GM18867 (cell line): ENCODE data around the gene SPDYE3.
"Not testable (repeated sequence)": the region's sequence is repeated elsewhere in the genome, so short reads cannot be mapped to it uniquely, and the experiment has no call there.

ENCODE experiments used
- ATAC-seq: cut with Tn5 transposase; IDR thresholded peaks from one replicate; pipeline ENCODE4 v1.9.1; 2021; ENCODE audit warnings: mild to moderate bottlenecking, moderate library complexity; ENCODE audit not compliant: unreplicated experiment

The SPDYE3 gene

GRCh38 chr7:100307402-100307801 lies at the start of gene SPDYE3:
TSS of gene SPDYE3 (plus strand) at chr7:100307702. CDS start at chr7:100307886, 184 bp downstream.
- ATAC-seq: not testable (repeated sequence)

DNA sequence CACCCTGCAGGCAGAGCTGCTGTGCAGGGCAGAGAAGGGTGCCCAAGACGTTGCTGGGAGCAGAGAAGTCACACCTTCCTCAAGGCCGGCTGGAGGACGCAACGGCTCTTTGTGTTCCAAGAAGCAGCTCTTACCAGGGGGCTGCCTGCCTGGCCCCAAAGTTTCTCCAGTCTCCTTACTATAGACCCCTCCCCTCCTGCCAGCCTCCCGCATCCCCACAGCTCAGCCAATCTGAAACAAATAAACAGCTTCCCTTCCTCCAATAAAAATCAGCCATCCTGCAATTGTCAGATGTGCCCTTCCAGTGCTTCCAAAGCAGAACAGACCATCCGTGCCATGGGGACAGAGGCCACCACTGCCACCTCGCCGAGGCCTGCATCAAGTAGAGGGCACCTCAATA lies 47.5 kb upstream of the SPDYE3 start:
- ATAC-seq: not testable (repeated sequence)

DNA sequence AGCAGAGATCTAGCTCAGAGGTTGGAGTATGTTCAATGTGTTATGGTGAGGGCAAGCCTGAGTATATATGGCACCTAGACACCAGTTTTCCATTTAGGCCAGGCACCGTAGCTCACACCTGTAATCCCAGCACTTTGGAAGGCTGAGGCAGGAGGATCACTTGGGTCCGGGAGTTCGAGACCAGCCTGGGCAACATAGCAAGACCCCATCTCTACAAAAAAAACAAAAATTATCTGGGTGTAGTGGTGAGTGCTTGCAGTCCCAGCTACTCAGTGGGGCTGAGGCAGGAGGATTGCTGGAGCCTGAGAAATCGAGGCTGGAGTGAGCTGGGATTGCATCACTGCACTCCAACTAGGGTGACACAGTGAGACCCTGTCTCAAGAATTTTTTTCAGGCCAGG lies 44.6 kb upstream of the SPDYE3 start:
- not testable (repeated sequence) for ATAC-seq

- ATAC-seq: not testable (repeated sequence)
These were observed 43.3 kb upstream of the SPDYE3 start for GRCh38 chr7:100264223-100264622.

- not testable (repeated sequence) for ATAC-seq
These were observed 42.8 kb upstream of the SPDYE3 start for GRCh38 chr7:100264669-100265165.

DNA sequence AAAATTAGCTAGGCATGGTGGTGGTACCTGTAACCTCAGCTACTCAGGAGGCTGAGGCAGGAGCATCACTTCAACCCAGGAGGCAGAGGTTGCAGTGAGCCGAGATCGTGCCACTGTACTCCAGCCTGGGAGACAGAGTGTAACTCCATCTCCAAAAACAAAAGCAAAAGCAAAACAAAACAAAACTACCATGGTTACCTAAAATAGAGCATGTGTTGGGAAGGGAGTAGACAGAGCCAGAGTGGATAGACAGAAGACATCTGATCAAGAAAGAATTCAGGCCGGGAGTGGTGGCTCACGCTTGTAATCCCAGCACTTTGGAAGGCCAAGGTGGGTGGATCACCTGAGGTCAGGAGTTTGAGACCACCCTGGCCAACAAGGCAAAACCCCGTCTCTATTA lies 41.7 kb upstream of the SPDYE3 start:
- not testable (repeated sequence) for ATAC-seq

DNA sequence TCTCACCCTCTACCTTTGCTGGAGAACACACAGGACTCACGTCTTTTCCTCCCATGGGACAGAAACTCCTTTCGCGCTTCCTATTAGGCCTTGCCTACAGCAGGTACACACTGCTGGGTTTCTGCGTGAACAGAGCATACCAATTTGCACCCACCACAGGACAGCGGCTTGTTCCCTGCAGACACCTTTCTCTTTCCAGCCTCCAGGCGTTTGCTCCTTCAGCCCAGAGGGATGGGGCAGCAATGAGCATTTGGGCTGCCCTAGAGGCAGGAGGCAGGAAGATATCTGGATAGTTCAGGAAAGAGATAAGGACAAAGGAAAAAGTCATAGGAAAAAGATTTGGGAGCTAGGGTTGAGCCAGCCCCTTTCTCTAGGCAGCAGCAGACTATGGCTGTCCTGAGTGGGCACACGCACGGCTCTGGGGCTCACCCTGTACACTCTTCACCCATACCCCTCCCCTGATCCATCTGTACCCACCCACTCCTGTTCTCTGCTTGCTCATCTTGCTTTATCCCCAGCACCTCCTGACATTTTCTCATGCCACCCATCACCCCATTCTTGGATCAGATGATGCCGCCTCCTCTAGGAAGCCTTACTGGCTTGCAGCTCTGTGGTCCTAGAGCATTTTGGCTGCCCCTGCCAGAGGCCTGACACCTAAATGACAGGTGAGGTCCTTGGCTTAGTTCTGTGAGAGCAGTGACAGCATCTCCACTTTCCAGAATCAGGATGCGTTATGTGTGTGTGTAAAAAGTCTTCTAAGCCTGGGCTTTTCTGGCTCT lies 40.7 kb upstream of the SPDYE3 start:
- ATAC-seq: no peak

DNA sequence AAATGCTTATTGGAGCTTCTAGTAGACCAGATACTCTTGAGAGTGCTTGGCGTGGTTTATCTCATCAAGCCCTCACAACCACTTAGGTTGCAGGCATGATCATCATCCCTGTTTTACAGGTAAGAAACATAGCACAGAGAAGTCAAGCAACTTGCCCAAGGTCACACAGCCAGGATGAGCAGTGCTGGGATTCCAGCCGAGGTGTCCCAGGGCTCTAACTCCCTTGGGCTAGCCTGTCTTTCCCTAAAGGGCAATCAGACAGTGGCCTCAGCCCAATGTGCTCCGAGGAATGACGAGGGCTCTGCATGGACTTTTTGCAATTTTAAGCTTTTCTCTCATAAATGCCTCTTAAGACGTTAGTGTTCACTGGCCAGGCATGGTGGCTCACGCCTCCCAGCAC lies 39.9 kb upstream of the SPDYE3 start:
- no peak for ATAC-seq

DNA sequence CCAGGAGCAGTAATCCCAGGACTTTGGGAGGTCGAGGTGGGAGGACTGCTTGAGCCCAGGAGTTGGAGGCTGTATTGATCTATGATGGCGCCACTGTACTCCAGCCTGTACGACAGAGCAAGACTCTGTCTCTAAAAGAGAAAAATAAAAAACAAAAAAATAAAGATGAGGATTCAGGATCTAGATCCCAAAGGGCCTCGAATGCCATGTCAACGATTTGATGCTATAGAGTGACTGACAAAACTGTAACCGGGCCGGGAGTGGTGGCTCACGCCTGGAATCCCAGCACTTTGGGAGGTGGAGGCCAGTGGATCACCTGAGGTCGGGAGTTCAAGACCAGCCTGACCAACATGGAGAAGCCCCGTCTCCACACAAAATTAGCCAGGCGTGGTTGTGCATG lies 38.6 kb upstream of the SPDYE3 start:
- ATAC-seq: not testable (repeated sequence)

DNA sequence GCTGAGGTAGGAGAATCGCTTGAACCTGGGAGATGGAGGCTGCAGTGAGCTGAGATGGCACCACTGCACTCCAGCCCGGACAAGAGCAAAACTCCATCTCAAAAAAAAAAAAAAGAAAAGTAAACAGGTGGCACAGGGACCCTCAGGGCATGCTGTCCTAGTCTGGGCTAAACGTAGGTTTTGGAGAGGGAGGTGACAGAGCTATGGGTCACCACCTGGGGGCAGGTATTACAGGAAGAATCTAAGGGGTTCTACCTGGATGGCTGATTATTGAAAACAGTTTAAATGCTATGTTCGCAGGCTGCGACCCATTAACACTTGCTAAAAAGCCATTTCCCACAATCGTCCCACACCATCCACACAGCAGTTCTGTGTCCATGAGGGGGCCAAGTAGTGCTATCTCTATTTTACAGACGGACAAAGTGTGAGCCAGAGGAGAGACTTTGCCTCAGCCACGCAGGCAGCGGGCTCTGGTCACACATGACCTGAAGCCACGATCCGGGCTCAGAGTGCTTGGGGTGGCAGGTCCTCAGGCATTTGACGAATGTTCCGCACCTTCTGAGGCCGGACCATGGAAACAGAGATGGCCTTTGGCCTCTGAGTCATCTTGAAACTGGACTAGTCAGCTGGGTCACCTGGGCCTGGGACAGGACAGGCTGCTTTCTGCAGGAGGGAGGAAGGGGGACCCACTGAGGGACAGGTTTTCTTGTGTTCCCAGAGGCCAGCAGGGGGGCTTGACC lies 38.0 kb upstream of the SPDYE3 start:
- ATAC-seq: not testable (repeated sequence)

- not testable (repeated sequence) for ATAC-seq
These were observed 37.2 kb upstream of the SPDYE3 start for GRCh38 chr7:100270046-100270918.

- not testable (repeated sequence) for ATAC-seq
These were observed 36.4 kb upstream of the SPDYE3 start for GRCh38 chr7:100270941-100271593.

DNA sequence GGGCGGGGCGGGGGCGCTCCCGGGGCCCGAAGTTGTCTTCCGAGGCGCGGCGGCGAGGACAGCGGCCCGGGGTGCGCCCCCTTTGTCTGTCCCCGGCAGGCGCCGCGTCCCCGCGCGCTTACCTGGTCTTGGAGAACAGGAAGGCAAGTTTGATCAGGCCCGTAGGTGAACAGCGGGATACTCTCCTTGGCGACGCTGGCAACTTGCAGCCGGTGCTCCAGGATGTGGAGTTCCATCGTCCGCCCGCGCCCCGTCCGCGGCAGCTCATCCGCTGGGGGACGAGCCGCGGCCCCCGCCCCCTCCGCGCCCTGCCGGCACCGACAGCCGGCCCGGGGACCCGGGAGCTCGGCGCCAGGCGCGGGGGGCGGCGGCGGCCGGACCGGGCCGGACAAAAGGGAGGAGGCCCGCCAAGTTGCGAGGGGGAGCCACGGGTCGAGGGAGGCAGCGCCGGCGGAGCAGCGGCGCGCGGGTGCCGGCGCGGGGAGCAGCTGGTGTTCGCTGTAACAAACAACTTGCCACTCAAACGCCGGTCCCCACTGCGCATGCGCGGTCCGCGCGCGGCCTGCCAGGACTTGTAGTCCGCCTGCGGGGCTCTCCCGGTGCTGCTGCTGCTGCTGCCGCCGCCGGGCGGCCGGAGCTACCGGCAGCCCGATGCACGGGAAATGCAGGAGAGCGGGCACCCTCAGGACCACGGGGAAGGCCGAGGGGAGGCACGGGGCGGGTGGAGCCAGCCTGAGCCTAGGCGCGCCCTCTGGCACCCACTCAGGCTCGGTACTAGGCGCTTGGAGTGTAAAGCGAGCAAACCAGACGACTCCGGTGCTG lies 35.6 kb upstream of the SPDYE3 start:
- ATAC-seq: peak; percentile 88

DNA sequence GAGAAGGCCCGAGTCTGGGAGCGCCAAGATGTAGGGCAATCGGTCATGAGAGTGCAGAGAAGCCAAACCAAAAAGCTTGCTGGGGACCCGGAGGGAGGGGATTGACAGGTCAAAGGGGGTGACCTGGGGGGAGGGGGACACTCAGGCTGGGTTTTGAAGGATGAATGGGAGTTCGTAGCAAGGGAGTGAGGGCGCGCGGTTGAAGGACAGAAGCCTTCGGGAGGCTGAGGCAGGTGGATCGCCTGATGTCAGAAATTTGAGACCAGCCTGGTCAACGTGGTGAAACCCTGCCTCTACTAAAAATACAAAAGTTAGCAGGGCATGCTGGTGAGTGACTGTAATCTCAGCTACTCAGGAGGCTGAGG lies 35.0 kb upstream of the SPDYE3 start:
- ATAC-seq: not testable (repeated sequence)

GRCh38 chr7:100275120-100275519 lies 32.4 kb upstream of the SPDYE3 start:
- no peak for ATAC-seq

DNA sequence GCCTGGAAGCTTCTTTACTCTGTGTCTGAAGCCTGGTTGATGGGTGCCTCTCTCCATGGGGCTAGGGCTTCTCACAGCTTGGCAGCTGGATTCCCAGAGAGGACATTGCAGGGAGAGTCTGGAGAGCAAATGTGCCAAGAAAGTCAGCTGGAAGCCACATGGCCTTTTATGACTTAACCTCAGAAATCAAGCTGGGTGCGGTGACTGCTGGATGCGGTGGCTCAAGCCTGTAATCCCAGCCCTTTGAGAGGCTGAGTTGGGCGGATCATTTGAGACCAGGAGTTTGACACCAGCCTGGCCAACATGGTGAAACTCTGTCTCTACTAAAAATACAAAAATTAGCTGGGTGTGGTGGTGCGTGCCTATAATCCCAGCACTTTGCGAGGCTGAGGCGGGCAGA lies 31.4 kb upstream of the SPDYE3 start:
- ATAC-seq: not testable (repeated sequence)

DNA sequence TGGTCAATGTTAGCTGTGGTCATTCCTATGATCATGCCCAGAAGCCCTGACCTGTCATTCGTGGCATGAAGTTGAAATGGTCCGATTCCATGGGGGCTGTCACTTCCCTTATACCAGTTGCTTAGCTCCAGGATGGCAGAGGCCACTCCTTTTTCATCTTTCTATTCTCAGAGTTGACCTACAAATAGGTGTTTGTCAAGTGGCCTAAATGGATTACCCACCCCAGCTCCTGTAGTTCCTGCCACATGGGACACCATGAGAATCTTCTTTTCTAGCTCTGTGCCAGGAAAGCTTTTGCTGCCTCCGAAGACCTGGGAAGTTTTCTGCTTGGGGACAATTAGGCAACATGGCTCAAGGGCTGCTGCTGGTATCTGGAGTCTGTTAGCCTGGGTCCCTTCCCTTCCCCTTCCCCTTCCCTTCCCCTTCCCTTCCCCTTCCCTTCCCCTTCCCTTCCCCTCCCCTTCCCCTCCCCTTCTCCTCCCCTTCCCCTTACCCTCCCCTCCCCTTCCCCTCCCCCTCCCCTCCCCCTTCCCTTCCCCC lies 25.4 kb upstream of the SPDYE3 start:
- ATAC-seq: not testable (repeated sequence)

- not testable (repeated sequence) for ATAC-seq
These were observed 24.4 kb upstream of the SPDYE3 start for GRCh38 chr7:100283147-100283546.
